ENCODE measurements around the gene RASA1. TPM values are rescaled to one million over a fixed set of nuclear protein-coding genes. Genes with fewer than 3 reads are reported as not detected.

RASA1 gene
- polyA plus RNA-seq, 3 donors, result 2.1 to 20.1 (median 4.0) TPM

GRCh38 chr5:87354496-87354895 lies 86.8 kb downstream of the RASA1 start:
- no peak for DNase-seq
- intact Hi-C loops (cut with micrococcal nuclease), result no loop called here
- H3K27me3 Mint-ChIP-seq (ENCODE audit: low read depth in 3 of 3), result no peaks in the 10 kb centered on the region
- no peak overlapping the region for H3K4me3 ChIP-seq (replicated peaks in 1 of 3; ENCODE audit: low read depth in 2 of 3, low read length in 3 of 3)
- no CpG with 5 or more reads among the region's 1 CpG for WGBS (ENCODE audit: insufficient coverage)
- no peaks in the 10 kb centered on the region for H3K9me3 Mint-ChIP-seq
- H3K36me3 Mint-ChIP-seq, result peaks cover 47 to 60% of the 10 kb centered on the region in 2 donors
- peaks cover 6% of the 10 kb centered on the region for H3K4me1 Mint-ChIP-seq
- peaks cover 4% of the 10 kb centered on the region for H4K20me1 ChIP-seq (ENCODE audit: insufficient read depth, low read length)
- no peaks in the 10 kb centered on the region for H3K4me1 ChIP-seq (ENCODE audit: control insufficient read depth in 1 of 2, insufficient read depth in 2 of 2, low read length in 2 of 2)
- H3K36me3 ChIP-seq (replicated peaks in 1 of 2; ENCODE audit: control insufficient read depth in 1 of 2, insufficient read depth in 2 of 2, low read length in 2 of 2), result peaks cover 26 to 73% of the 10 kb centered on the region in 2 donors
- H3K27ac Mint-ChIP-seq, result no peak overlapping the region
- no peaks in the 10 kb centered on the region for H3K79me2 ChIP-seq (ENCODE audit: insufficient read depth, low read length)
- H3K27me3 ChIP-seq (ENCODE audit: control insufficient read depth in 2 of 2, insufficient read depth in 2 of 2, low read length in 2 of 2), result no peaks in the 10 kb centered on the region
- TF ChIP-seq, protein P1, sequence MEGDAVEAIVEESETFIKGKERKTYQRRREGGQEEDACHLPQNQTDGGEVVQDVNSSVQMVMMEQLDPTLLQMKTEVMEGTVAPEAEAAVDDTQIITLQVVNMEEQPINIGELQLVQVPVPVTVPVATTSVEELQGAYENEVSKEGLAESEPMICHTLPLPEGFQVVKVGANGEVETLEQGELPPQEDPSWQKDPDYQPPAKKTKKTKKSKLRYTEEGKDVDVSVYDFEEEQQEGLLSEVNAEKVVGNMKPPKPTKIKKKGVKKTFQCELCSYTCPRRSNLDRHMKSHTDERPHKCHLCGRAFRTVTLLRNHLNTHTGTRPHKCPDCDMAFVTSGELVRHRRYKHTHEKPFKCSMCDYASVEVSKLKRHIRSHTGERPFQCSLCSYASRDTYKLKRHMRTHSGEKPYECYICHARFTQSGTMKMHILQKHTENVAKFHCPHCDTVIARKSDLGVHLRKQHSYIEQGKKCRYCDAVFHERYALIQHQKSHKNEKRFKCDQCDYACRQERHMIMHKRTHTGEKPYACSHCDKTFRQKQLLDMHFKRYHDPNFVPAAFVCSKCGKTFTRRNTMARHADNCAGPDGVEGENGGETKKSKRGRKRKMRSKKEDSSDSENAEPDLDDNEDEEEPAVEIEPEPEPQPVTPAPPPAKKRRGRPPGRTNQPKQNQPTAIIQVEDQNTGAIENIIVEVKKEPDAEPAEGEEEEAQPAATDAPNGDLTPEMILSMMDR (IDR thresholded peaks at IDR 0.05), result no peak
- H3K27ac ChIP-seq (ENCODE audit: low read depth in 1 of 2, low read length in 2 of 2), result no peak overlapping the region
- no peak overlapping the region for H2AFZ ChIP-seq (ENCODE audit: insufficient read depth, low read depth, low read length, poor library complexity, severe bottlenecking)
- H3K9ac ChIP-seq (ENCODE audit: insufficient read depth, low read length, poor library complexity, severe bottlenecking), result no peak overlapping the region
- H3K4me3 Mint-ChIP-seq, result no peak overlapping the region
- no peak overlapping the region for H3K4me2 ChIP-seq (replicated peaks; ENCODE audit: extremely low read depth, low read length, poor library complexity, severe bottlenecking)
- H3K9me3 ChIP-seq (replicated peaks in 1 of 2; ENCODE audit: control insufficient read depth in 1 of 2, insufficient read depth in 1 of 2, low read length in 2 of 2), result no peaks in the 10 kb centered on the region

GRCh38 chr5:87359106-87359505 lies 91.4 kb downstream of the RASA1 start:
- Mint-ChIP-seq H3K27ac (no peak overlapping the region), H3K36me3 (peaks cover 37 to 50% of the 10 kb centered on the region in 2 donors), H3K9me3 (no peaks in the 10 kb centered on the region), H3K4me1 (peaks cover 16% of the 10 kb centered on the region), H3K27me3 (ENCODE audit: low read depth in 3 of 3) (no peaks in the 10 kb centered on the region), H3K4me3 (no peak overlapping the region)
- Histone ChIP-seq H4K20me1 (ENCODE audit: insufficient read depth, low read length) (peaks cover 19% of the 10 kb centered on the region), H3K79me2 (ENCODE audit: insufficient read depth, low read length) (no peaks in the 10 kb centered on the region), H3K4me1 (ENCODE audit: control insufficient read depth in 1 of 2, insufficient read depth in 2 of 2, low read length in 2 of 2) (peaks cover 12 to 19% of the 10 kb centered on the region in 2 donors), H3K4me2 (replicated peaks; ENCODE audit: extremely low read depth, low read length, poor library complexity, severe bottlenecking) (no peak overlapping the region), H3K9me3 (replicated peaks in 1 of 2; ENCODE audit: control insufficient read depth in 1 of 2, insufficient read depth in 1 of 2, low read length in 2 of 2) (no peaks in the 10 kb centered on the region), H3K9ac (ENCODE audit: insufficient read depth, low read length, poor library complexity, severe bottlenecking) (no peak overlapping the region), H3K36me3 (replicated peaks in 1 of 2; ENCODE audit: control insufficient read depth in 1 of 2, insufficient read depth in 2 of 2, low read length in 2 of 2) (peaks cover 32 to 70% of the 10 kb centered on the region in 2 donors), H2AFZ (ENCODE audit: insufficient read depth, low read depth, low read length, poor library complexity, severe bottlenecking) (no peak overlapping the region), H3K4me3 (replicated peaks in 1 of 3; ENCODE audit: low read depth in 2 of 3, low read length in 3 of 3) (no peak overlapping the region), H3K27me3 (ENCODE audit: control insufficient read depth in 2 of 2, insufficient read depth in 2 of 2, low read length in 2 of 2) (no peaks in the 10 kb centered on the region), H3K27ac (ENCODE audit: low read depth in 1 of 2, low read length in 2 of 2) (no peak overlapping the region)
- intact Hi-C loops (cut with micrococcal nuclease), result no loop called here
- no CpG with 5 or more reads among the region's 2 CpGs for WGBS (ENCODE audit: insufficient coverage)
- TF ChIP-seq, protein P1 (IDR thresholded peaks at IDR 0.05), result no peak
- DNase-seq, result no peak
